HG03097 (cell line): ENCODE data around the gene HOXD11.

Source experiments
- ATAC-seq: cut with Tn5 transposase; IDR thresholded peaks from one replicate; pipeline ENCODE4 v1.9.1; 2021; ENCODE audit not compliant: unreplicated experiment, low FRiP score

The HOXD11 gene

GRCh38 chr2:176106581-176107539 lies at the start of gene HOXD11:
TSS of gene HOXD11 (plus strand) at chr2:176107280. CDS start at chr2:176107356, 76 bp downstream.
- no peak for ATAC-seq

- ATAC-seq = no peak
Measured at GRCh38 chr2:176063958-176064357, 43.1 kb upstream of the HOXD11 start.

- no peak for ATAC-seq
Measured at GRCh38 chr2:176066645-176067588, 40.2 kb upstream of the HOXD11 start.

DNA sequence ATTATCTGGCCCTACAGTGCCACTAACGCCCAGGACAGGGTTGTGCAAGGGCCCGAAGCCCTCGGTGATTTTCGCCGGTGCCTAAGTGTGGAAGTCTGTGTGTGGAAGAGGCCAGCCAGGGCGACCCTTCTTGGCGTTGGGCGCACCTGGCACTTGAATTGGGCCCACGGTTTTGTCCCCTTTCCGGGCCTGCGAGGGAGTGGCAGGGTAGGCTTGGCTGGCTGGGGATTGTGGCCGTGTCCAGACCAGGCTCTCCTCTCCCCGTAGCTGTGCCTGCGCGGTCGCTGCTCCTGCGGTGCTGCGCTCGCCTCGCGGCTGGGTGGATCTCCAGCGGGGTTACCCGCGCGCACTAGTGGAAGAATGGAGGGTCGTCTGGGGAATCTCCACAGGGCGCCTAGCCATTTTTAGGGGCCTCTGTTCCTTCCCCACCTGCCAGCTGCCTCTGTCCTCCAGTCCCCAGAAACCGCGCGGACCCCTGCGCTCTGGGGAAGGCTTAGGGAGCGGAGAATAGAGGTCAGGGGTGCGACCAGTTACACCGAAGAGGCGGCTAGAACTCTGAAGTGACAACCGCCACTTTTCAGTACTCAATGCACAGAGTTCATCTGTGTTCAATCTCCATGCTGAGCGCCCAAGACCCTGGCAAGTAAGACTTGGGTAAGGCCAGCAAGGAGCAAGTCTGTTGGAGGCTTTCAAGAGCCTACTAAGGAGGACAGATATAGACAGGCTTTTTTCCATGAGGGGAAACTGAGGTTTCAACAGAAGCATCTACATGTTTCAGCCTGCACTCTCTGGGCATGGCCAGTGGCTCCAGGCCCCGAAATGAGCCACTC lies 39.3 kb upstream of the HOXD11 start:
- ATAC-seq = no peak

DNA sequence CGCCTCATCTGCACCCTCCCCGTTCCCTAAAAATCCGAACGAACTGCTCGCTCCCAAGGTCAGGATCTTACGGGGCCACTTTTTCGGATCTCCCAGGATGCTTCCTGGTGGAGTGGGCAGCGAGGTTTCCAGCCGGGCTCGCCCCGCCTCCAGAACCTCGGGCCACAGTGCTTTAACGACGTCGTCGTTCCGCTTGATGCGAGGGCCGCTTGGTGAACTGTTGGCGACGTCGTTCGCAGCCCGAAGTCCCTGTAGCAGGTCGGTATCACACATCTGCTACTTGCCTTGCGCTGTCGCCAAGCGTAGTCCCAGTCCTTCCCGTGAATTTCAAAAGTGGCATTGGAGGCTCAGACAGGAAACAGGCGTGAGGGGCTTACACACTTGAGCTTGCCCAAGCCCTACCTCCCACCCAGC lies 38.7 kb upstream of the HOXD11 start:
- no peak for ATAC-seq

GRCh38 chr2:176071330-176072291 lies 35.5 kb upstream of the HOXD11 start:
- ATAC-seq = no peak

GRCh38 chr2:176072292-176072669 lies 34.8 kb upstream of the HOXD11 start:
- ATAC-seq = no peak

DNA sequence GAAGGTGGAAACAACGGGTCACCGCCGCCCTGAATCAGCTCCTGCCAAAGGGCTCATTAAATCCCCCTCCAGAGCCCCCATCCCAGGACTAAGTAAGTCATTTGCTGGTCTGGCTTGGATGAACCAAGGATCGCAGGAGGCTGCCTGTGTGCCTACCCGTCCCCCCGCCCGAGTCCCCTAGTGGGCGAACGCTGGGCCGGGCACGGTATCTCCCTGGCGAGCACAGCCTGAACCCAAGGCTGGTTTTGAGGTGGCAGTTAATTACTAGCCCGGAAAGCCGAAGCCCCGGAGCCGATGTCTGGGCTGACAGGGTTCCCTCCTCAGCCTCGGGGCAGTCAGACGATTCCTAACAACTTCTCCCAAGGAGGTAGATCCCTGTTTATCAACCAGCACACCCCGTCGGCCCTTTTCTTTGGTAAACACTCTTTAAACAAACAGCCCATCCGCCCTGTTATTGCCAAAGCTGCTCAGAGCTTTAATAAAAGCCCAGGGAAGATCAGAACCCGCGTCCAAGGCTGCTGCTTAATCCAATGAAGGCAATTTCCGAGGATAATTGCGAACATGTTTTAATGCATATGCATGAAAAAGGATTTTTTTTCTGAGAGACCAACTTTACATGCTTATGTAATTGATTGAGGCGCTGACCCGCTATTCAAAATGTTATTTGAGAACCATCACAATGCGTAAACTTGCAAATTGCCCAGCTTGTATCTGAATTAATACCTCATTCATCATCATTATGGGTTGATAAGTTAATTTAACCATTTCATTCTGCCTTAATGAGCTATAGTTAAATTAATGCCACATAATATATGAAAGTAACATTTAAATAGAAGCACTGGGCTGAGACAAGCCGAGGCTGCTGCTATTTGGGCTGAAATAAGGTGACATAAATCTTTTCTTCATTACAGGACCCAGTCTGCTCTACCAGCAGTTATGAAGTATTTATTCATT lies 33.9 kb upstream of the HOXD11 start:
- no peak for ATAC-seq

DNA sequence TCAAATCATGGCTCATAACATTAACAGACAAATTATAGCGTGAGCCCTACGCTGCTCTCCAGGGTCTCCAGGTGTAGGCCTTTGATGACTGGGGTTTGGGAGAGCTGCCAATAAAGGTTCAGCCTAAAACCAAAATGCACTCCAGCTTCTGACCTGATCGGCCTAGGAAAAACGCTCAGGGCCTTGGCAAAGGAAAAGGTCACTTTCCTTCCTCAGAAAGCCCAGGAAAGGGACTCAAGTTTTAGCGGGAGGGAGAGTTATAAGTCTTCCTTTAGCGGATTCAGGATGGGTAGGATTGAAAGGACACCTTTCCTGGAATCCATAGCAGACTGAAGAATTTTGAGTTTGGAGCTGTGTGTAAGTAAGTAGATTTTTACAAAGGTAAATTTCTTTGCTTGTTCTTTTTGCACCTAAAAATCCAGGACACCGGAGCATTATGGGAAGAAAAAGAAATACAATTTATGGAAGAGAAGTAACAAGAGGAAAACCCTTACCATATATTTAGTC lies 32.1 kb upstream of the HOXD11 start:
- ATAC-seq = no peak

GRCh38 chr2:176075481-176075880 lies 31.6 kb upstream of the HOXD11 start:
- no peak for ATAC-seq

DNA sequence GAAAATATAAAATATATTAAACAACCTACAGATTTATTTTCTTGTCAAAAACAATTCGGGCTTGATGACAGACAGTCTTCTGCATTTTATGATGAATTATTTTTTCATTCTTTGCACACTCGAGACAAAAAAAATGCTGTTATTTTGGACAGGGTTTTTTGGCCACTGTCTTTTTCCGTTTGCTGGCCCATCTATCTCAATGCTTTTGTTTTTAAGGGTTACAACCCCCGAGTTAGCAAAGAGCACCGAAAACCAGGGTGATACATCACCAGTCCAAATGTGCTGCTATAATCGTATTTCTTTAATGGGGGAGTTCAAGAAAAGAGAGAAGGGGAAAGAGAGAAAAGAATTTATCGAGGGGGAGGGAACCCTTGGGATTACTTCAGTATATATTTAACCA lies 31.0 kb upstream of the HOXD11 start:
- ATAC-seq = no peak

DNA sequence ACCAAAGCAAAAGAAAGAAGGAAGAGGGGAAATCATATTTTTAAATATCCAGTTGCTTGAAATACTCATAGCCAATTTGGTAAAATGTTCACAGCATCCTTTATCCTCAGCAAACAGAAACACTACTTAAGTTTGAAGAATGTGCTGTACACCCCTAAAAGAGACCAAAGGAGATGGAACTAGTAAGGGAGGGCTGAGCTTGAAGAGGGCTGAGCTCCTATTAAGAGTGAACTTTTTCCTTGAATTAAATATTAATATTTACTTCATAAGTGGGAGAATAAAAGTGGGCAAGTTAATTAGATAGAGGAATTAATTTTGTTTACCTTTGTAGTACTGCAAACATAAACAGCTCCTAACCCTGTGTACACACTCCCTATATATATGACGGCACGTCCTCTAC lies 30.3 kb upstream of the HOXD11 start:
- ATAC-seq = no peak

DNA sequence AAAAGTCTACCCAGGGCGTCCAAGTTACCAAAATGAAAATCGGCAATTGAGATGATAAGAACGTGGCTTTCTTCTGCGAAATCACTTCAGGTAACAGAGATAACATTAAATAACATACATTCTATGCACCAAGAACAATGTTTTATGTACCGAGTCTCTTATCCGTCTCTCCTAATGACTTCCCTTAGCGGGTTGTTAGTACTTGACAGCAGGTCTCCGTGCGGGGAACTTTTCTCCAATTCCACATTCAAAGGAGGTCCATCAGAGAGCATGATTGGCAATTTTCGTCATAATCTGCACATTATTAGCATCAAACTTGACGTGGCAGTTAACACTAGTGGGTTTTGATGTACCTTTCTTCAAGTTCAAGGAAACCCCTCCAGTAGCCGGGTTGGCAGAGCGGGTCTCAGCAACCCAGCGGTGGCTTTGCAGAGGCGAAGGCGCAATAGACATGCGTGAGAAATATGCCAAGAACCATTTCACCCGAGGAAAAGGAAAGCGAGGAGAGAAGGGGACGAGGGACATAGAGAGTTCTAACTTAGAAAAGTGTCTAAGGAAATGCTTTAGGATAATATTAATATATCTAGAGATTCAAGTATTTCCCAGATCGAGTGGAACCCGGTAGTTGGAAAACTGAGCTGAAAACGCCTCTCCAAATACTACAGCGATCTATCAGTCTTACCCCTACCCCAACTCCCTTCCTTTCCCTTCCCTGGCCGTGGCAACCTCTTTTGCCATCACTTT lies 28.4 kb upstream of the HOXD11 start:
- ATAC-seq = no peak

GRCh38 chr2:176079285-176079830 lies 27.7 kb upstream of the HOXD11 start:
- no peak for ATAC-seq

DNA sequence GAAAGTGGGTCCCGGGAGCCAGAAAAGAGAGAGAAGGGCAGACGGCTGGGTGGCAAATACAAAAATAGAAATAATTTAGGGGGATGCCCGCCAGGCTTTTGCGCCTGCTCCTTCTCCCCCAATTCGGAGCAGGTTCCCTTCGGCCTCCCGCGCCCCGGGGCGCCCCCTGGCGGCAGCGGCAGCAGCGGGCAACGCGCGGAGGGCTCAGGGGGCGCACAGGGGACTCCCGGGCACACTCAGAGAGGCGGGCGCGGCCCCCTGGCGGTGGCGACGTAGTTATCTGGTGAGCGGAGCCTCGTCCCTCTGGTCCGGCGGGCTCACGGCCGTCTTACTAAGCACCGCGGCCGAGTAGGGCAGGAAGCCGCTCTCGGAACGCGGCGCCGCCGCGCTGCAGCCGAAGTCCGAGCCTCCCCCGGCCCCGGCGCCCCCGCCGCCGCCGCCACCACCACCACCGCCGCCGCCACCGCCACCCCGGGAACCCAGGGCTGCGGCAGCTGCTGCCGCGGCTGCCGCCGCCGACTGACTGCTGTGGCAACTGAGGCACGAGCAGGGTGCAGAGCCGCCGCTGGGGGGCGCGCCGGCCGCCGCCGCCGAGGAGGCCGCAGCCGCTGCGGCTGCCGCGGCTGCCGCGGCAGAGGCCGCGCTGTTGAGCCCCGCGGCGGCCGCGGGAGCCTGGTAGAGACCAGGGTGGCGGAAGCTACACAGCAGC lies 27.1 kb upstream of the HOXD11 start:
- no peak for ATAC-seq
